HepG2 (cell line): ENCODE measurements around the gene BTBD19. TPM values are rescaled to one million over a fixed set of nuclear protein-coding genes. Genes with fewer than 3 reads are reported as not detected.

Experiments
- AGO1 ChIP-seq: fragments of 200-400 bp; formaldehyde crosslinking; IDR thresholded peaks from 2 replicates; pipeline ENCODE4 v1.6.1; 2017; ENCODE audit warnings: mild to moderate bottlenecking, low read depth, low read length, moderate library complexity; ENCODE audit not compliant: poor library complexity, severe bottlenecking
- GATAD2A ChIP-seq: IDR thresholded peaks from 2 replicates; pipeline ENCODE4 v1.6.1; 2016
- IRF9 ChIP-seq: sonication (generic); formaldehyde crosslinking; IDR thresholded peaks from 2 replicates; pipeline ENCODE4 v1.8.0; 2022; ENCODE audit warnings: missing genetic modification reagents, mild to moderate bottlenecking, borderline replicate concordance
- ISX ChIP-seq: sonication (generic); formaldehyde crosslinking; conservative IDR thresholded peaks from 2 replicates; pipeline ENCODE4 v1.5.0; 2020; ENCODE audit warnings: missing genetic modification reagents
- KDM2A ChIP-seq: sonication (generic); formaldehyde crosslinking; IDR thresholded peaks from 2 replicates; pipeline ENCODE4 v1.4.0; 2020; ENCODE audit warnings: low read depth, missing genetic modification reagents, borderline replicate concordance
- MATR3 ChIP-seq: sonication (generic); formaldehyde crosslinking; IDR thresholded peaks from 2 replicates; pipeline ENCODE4 v1.4.0; 2020; ENCODE audit warnings: missing genetic modification reagents
- NKX3-1 ChIP-seq: sonication (generic); formaldehyde crosslinking; IDR thresholded peaks from 2 replicates; pipeline ENCODE4 v1.5.0; 2020; ENCODE audit warnings: missing genetic modification reagents
- ONECUT2 ChIP-seq: sonication (generic); formaldehyde crosslinking; IDR thresholded peaks from 2 replicates; pipeline ENCODE4 v1.4.0; 2020; ENCODE audit warnings: missing genetic modification reagents
- RBM22 ChIP-seq: fragments of 200-400 bp; formaldehyde crosslinking; optimal IDR thresholded peaks from 2 replicates; pipeline ENCODE3; 2017; ENCODE audit warnings: mild to moderate bottlenecking, low read length, moderate library complexity
- RELA ChIP-seq: sonication (generic); formaldehyde crosslinking; IDR thresholded peaks from 2 replicates; pipeline ENCODE4 v1.4.0; 2020; ENCODE audit warnings: missing genetic modification reagents
- SETDB1 ChIP-seq: sonication (generic); formaldehyde crosslinking; IDR thresholded peaks from 2 replicates; pipeline ENCODE4 v1.5.1; 2020; ENCODE audit warnings: missing genetic modification reagents, mild to moderate bottlenecking, borderline replicate concordance
- SP4 ChIP-seq: sonication (generic); formaldehyde crosslinking; IDR thresholded peaks from 2 replicates; pipeline ENCODE4 v1.8.1; 2023; ENCODE audit warnings: mild to moderate bottlenecking, missing genetic modification reagents
- STAT6 ChIP-seq: sonication (generic); formaldehyde crosslinking; IDR thresholded peaks from 2 replicates; pipeline ENCODE4 v1.4.0; 2020; ENCODE audit warnings: missing genetic modification reagents, mild to moderate bottlenecking, borderline replicate concordance
- TBL1XR1 ChIP-seq: fragments of 150-350 bp; IDR thresholded peaks from 2 replicates; pipeline ENCODE4 v1.6.1; 2014; ENCODE audit warnings: borderline replicate concordance, low read length; ENCODE audit not compliant: partially characterized antibody
- ZFP90 ChIP-seq: sonication (generic); formaldehyde crosslinking; IDR thresholded peaks from 2 replicates; pipeline ENCODE4 v1.8.0; 2022; ENCODE audit warnings: missing genetic modification reagents, mild to moderate bottlenecking, inconsistent platforms, borderline replicate concordance
- ZNF234 ChIP-seq: sonication (generic); formaldehyde crosslinking; conservative IDR thresholded peaks from 2 replicates; pipeline ENCODE4 v1.5.1; 2020; ENCODE audit warnings: mild to moderate bottlenecking, missing genetic modification reagents
- ZNF552 ChIP-seq: sonication (generic); formaldehyde crosslinking; IDR thresholded peaks from 2 replicates; pipeline ENCODE4 v1.9.0; 2022; ENCODE audit warnings: missing genetic modification reagents, mild to moderate bottlenecking, borderline replicate concordance
- ZNF768 ChIP-seq: sonication (generic); formaldehyde crosslinking; IDR thresholded peaks from 2 replicates; pipeline ENCODE4 v1.4.0; 2020; ENCODE audit warnings: missing genetic modification reagents
- ZNF839 ChIP-seq: sonication (generic); formaldehyde crosslinking; IDR thresholded peaks from 2 replicates; pipeline ENCODE4 v1.4.0; 2020; ENCODE audit warnings: missing genetic modification reagents, mild to moderate bottlenecking, borderline replicate concordance
- ZSCAN21 ChIP-seq: sonication (generic); formaldehyde crosslinking; IDR thresholded peaks from 2 replicates; pipeline ENCODE4 v1.8.0; 2022; ENCODE audit warnings: mild to moderate bottlenecking, missing genetic modification reagents, moderate library complexity, borderline replicate concordance
- polyA plus RNA-seq, 8 experiments: library from polyadenylated mRNA; depleted of rRNA in 3 of 8; stranded (reverse) in 7 of 8; unstranded in 1 of 8; fragments of >200 nt; fragmentation: Illumina TruSeq in 4 of 8; extraction: Trizol in 4 of 8; gene quantifications; 2 replicates each; pipeline versions ENCODE4 v1.2.1 to v1.2.3, GENCODE V29; 2011 to 2016; ENCODE audit warnings: low read depth in 4 of 8, missing spikeins in 1 of 8, mixed read lengths in 1 of 8; ENCODE audit not compliant: insufficient read depth in 1 of 8
- total RNA-seq, 5 experiments: library from RNA; depleted of rRNA; stranded (reverse); fragments of >200 nt; fragmentation: Illumina TruSeq; extraction: Trizol; gene quantifications; 2 replicates each; pipeline ENCODE4 v1.2.3, GENCODE V29; 2016; ENCODE audit warnings: low read depth in 1 of 5
- TF ChIP-seq, protein P1 (sequence below): sonication (generic); formaldehyde crosslinking; IDR thresholded peaks from 2 replicates; pipeline ENCODE4 v1.5.0; 2020; ENCODE audit warnings: mild to moderate bottlenecking, missing genetic modification reagents, moderate library complexity
- TF ChIP-seq, protein P2 (sequence below): sonication (generic); formaldehyde crosslinking; IDR thresholded peaks from 2 replicates; pipeline ENCODE4 v1.5.1; 2020; ENCODE audit warnings: mild to moderate bottlenecking, missing genetic modification reagents, moderate library complexity

BTBD19 gene
- total and polyA plus RNA-seq, 2 of the 13 experiments (the other 11 are each of a cell fraction or from before 2014, with no cell fraction given) = 2.7 to 6.7 TPM

GRCh38 chr1:44775078-44775929 is 33.0 kb upstream of the BTBD19 start, which contains the start of gene RPS8 (continued):
- TF ChIP-seq RBM22 = no peak
- no peak for TF ChIP-seq ZNF839 (CRISPR knock-in tag)
- peak; percentile 67 for TF ChIP-seq AGO1
- TF ChIP-seq TBL1XR1 = peak; percentile 51
- peak; percentile 90 for TF ChIP-seq ZSCAN21 (CRISPR knock-in tag)
- peak; percentile 57; the same call in 1 of the 2 replicates for TF ChIP-seq STAT6
- TF ChIP-seq ZNF768 = peak; percentile 56
- TF ChIP-seq, protein P1, sequence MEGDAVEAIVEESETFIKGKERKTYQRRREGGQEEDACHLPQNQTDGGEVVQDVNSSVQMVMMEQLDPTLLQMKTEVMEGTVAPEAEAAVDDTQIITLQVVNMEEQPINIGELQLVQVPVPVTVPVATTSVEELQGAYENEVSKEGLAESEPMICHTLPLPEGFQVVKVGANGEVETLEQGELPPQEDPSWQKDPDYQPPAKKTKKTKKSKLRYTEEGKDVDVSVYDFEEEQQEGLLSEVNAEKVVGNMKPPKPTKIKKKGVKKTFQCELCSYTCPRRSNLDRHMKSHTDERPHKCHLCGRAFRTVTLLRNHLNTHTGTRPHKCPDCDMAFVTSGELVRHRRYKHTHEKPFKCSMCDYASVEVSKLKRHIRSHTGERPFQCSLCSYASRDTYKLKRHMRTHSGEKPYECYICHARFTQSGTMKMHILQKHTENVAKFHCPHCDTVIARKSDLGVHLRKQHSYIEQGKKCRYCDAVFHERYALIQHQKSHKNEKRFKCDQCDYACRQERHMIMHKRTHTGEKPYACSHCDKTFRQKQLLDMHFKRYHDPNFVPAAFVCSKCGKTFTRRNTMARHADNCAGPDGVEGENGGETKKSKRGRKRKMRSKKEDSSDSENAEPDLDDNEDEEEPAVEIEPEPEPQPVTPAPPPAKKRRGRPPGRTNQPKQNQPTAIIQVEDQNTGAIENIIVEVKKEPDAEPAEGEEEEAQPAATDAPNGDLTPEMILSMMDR (CRISPR knock-in tag) = 0 out of 2 replicates have a peak, but pooled peaks have one; percentile 9
- no peak for TF ChIP-seq SETDB1
- TF ChIP-seq KDM2A (CRISPR knock-in tag) = peak; percentile 87; the same call in 1 of the 2 replicates
- peak; percentile 87; the same call in 1 of the 2 replicates for TF ChIP-seq ZFP90 (CRISPR knock-in tag)
- TF ChIP-seq NKX3-1 = peak; percentile 97
- peak; percentile 86 for TF ChIP-seq GATAD2A (CRISPR knock-in tag)
- TF ChIP-seq SP4 = peak; percentile 85
- TF ChIP-seq ISX (CRISPR knock-in tag) = peak; percentile 96
- no peak for TF ChIP-seq MATR3 (CRISPR knock-in tag)
- TF ChIP-seq ZNF234 (CRISPR knock-in tag) = peak; percentile 88
- peak; percentile 61; the same call in 1 of the 2 replicates for TF ChIP-seq IRF9
- TF ChIP-seq, protein P2, sequence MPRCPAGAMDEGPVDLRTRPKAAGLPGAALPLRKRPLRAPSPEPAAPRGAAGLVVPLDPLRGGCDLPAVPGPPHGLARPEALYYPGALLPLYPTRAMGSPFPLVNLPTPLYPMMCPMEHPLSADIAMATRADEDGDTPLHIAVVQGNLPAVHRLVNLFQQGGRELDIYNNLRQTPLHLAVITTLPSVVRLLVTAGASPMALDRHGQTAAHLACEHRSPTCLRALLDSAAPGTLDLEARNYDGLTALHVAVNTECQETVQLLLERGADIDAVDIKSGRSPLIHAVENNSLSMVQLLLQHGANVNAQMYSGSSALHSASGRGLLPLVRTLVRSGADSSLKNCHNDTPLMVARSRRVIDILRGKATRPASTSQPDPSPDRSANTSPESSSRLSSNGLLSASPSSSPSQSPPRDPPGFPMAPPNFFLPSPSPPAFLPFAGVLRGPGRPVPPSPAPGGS (CRISPR knock-in tag) = peak; percentile 41; the same call in 1 of the 2 replicates
- TF ChIP-seq ZNF552 (CRISPR knock-in tag) = no peak
- no peak for TF ChIP-seq ONECUT2 (CRISPR knock-in tag)
- TF ChIP-seq RELA = peak; percentile 69; the same call in 1 of the 2 replicates
